Panc1 (cell line): ENCODE measurements around the gene ASXL1. TPM values are rescaled to one million over a fixed set of nuclear protein-coding genes. Genes with fewer than 3 reads are reported as not detected.

Experiments used
- ATAC-seq: fragments of 200-7000 bp; cut with Tn5 transposase; 2 replicates; pipeline ENCODE4 v1.9.1; 2020; ENCODE audit warnings: mild to moderate bottlenecking, moderate library complexity
- BruUV-seq: library from RNA; stranded (reverse); fragments of 400-500 nt; replicated peaks from 2 replicates; lab custom pipeline; 2021; lab: Mats Ljungman, UMichigan
- CTCF ChIA-PET: fragments of 300-600 bp; sonication (Branson Sonifier 250); formaldehyde crosslinking; loops from one replicate; lab custom pipeline; 2022; ENCODE audit warnings: antibody characterized with exemption; lab: Charles Lee
- POLR2A ChIA-PET: fragments of 300-600 bp; sonication (Branson Sonifier 250); formaldehyde crosslinking; loops from one replicate; lab custom pipeline; 2022; ENCODE audit warnings: antibody characterized with exemption; lab: Charles Lee
- DNase-seq: peaks from one replicate; pipeline ENCODE4 v3.0.0-alpha.2; 2010; ENCODE audit warnings: low read depth, low spot score
- H3K27ac ChIP-seq: 2 replicates; pipeline ENCODE4 v1.5.1; 2011; ENCODE audit warnings: mild to moderate bottlenecking, low read length, inconsistent platforms
- H3K27me3 ChIP-seq: fragments of 200-500 bp; sonication (Bioruptor generic); 2 replicates; pipeline ENCODE4 v1.6.0; 2014; ENCODE audit warnings: low read length, inconsistent platforms; ENCODE audit not compliant: control insufficient read depth, insufficient read depth
- H3K36me3 ChIP-seq: fragments of 200-500 bp; sonication (Bioruptor generic); 2 replicates; pipeline ENCODE4 v1.5.1; 2014; ENCODE audit warnings: inconsistent platforms, mild to moderate bottlenecking, low read length, moderate library complexity; ENCODE audit not compliant: control insufficient read depth, insufficient read depth
- H3K4me1 ChIP-seq: 2 replicates; pipeline ENCODE4 v1.5.1; 2011; ENCODE audit warnings: inconsistent platforms, mild to moderate bottlenecking, low read length, moderate library complexity; ENCODE audit not compliant: control insufficient read depth, insufficient read depth
- H3K4me3 ChIP-seq, 2 experiments: 2 replicates each; pipeline ENCODE4 v1.5.1; 2011 to 2012; ENCODE audit warnings: low read depth in 2 of 2, low read length in 2 of 2, mild to moderate bottlenecking in 2 of 2, inconsistent platforms in 1 of 2, moderate library complexity in 1 of 2
- H3K9me3 ChIP-seq: fragments of 200-500 bp; sonication (Bioruptor generic); 2 replicates; pipeline ENCODE4 v1.5.1; 2014; ENCODE audit warnings: low read depth, mild to moderate bottlenecking, inconsistent platforms, low read length, moderate library complexity; ENCODE audit not compliant: control insufficient read depth, insufficient read depth
- POLR2AphosphoS5 ChIP-seq: IDR thresholded peaks from 2 replicates; pipeline ENCODE4 v1.6.1; 2012; ENCODE audit warnings: mild to moderate bottlenecking, low read depth, low read length, moderate library complexity
- SIN3A ChIP-seq: IDR thresholded peaks from 2 replicates; pipeline ENCODE4 v1.6.1; 2012; ENCODE audit warnings: low read depth, mild to moderate bottlenecking, low read length, moderate library complexity, borderline replicate concordance; ENCODE audit not compliant: insufficient read depth
- TCF7L2 ChIP-seq: IDR thresholded peaks from 2 replicates; pipeline ENCODE4 v1.6.1; 2011; ENCODE audit warnings: mild to moderate bottlenecking, low read depth, low read length, inconsistent platforms
- in situ Hi-C: cut with HindIII; loops from 2 replicates; pipeline ENCODE4 v1.10.0; 2016; ENCODE audit warnings: low sequenced_read_pairs, low pct_unique_long_range_greater_than_20kb
- intact Hi-C: fragments of 100-400 bp; cut with micrococcal nuclease; formaldehyde crosslinking; loops from one replicate; pipeline ENCODE4 v1.10.0; 2022; ENCODE audit not compliant: unreplicated experiment
- total RNA-seq: library from RNA; stranded (reverse); gene quantifications from one replicate; pipeline ENCODE4 v1.2.1, GENCODE V29; 2021; ENCODE audit not compliant: unreplicated experiment
- TF ChIP-seq, protein P1 (sequence below): fragments of 450-650 bp; IDR thresholded peaks from 2 replicates; pipeline ENCODE4 v1.5.1; 2017; ENCODE audit warnings: mild to moderate bottlenecking
- TF ChIP-seq, protein P2 (sequence below), 2 experiments: IDR thresholded peaks; 2 replicates each; pipeline ENCODE4 v1.6.1; 2011 to 2012; ENCODE audit warnings: low read depth in 2 of 2, control low read depth in 1 of 2, low read length in 1 of 2, mild to moderate bottlenecking in 1 of 2, moderate library complexity in 1 of 2; ENCODE audit not compliant: insufficient read depth in 1 of 2

ASXL1 gene
- total RNA-seq, 1 experiment from 2014 or later, result 205 TPM

DNA sequence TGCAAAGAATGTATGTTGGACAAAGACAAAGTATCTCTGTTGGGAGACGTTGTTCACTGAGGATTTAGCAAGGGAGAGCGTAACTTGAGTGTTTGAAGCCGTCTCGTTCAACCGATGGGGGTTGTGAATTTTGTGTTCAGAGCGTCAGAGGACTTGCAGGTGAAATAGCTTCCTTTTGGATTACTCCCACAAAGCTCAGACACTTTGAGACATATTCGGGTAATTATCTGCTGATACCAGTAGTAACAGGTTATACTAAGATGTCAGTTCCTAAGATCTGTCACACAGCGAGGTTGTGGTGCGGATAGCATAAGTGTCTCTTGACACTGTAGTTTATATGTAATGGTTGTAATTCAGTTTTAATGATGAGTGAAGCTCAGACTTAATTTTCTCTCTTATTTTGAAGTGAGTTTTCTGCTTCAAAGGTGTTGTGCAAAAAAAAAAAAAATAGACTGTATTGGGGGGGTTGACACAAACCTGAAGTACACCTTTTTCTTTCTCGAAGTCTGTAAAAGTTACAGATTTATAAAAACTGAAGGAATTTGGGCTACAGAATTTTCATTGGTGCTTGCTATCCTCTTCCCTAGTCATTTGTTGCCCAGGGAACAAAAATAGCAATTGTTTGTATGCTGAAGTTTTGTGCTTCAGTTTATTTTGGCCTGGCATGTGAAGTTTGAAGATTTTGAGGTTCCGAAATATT, 1.7 kb downstream of the ASXL1 start:
- ChIA-PET CTCF (interaction anchor here (0.6 kb wide), 1 partner anchor 46 kb away, joined by 3 read pairs; no protein-coding TSS in a partner anchor), POLR2A (interaction anchor here (1.1 kb wide), 1 partner anchor 17 kb away, joined by 5 read pairs; no protein-coding TSS in a partner anchor)
- Histone ChIP-seq H3K27ac (peak overlapping the region; percentile 95), H3K27me3 (no peaks in the 10 kb centered on the region), H3K9me3 (no peaks in the 10 kb centered on the region), H3K4me3 (peak overlapping the region; percentile 73 to 97), H3K4me1 (peaks cover 58% of the 10 kb centered on the region), H3K36me3 (no peaks in the 10 kb centered on the region)
- TF ChIP-seq SIN3A, result 0 out of 2 replicates have a peak, but pooled peaks have one; percentile 72
- no peak for TF ChIP-seq POLR2AphosphoS5
- TF ChIP-seq, protein P1, sequence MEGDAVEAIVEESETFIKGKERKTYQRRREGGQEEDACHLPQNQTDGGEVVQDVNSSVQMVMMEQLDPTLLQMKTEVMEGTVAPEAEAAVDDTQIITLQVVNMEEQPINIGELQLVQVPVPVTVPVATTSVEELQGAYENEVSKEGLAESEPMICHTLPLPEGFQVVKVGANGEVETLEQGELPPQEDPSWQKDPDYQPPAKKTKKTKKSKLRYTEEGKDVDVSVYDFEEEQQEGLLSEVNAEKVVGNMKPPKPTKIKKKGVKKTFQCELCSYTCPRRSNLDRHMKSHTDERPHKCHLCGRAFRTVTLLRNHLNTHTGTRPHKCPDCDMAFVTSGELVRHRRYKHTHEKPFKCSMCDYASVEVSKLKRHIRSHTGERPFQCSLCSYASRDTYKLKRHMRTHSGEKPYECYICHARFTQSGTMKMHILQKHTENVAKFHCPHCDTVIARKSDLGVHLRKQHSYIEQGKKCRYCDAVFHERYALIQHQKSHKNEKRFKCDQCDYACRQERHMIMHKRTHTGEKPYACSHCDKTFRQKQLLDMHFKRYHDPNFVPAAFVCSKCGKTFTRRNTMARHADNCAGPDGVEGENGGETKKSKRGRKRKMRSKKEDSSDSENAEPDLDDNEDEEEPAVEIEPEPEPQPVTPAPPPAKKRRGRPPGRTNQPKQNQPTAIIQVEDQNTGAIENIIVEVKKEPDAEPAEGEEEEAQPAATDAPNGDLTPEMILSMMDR, result no peak
- DNase-seq (peak; percentile 24), ATAC-seq (no peak)
- in situ Hi-C loops (loop anchor here (5.0 kb wide), 1 partner anchor 63 kb away; no protein-coding TSS in a partner anchor), intact Hi-C loops (no loop called here)
- BruUV-seq, result TSS peak; percentile 75

DNA sequence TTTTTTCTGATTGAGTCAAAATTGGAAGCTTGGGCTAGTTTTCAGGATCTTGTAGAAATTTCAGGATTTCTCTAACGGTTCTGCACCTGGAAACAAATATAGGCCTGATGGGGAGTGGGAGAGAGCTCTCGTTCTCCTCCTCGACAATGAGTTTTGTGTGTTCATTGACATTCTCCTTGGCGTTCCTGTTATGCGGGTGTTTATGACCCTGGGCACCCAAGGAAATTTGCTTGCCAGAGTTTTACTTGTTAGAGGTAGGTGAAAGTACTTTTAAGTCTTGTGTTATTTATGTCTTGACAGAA, 2.2 kb downstream of the ASXL1 start:
- CTCF ChIA-PET, result no interaction called here
- H3K36me3 ChIP-seq, result no peaks in the 10 kb centered on the region
- no peaks in the 10 kb centered on the region for H3K27me3 ChIP-seq
- H3K9me3 ChIP-seq, result no peaks in the 10 kb centered on the region
- peak overlapping the region; percentile 95 for H3K27ac ChIP-seq
- POLR2A ChIA-PET, result no interaction called here
- H3K4me1 ChIP-seq, result peaks cover 54% of the 10 kb centered on the region
- peak overlapping the region; percentile 73 to 97 for H3K4me3 ChIP-seq
- no peak for ATAC-seq
- in situ Hi-C loops (loop anchor here (5.0 kb wide), 1 partner anchor 62 kb away; no protein-coding TSS in a partner anchor), intact Hi-C loops (no loop called here)
- DNase-seq, result no peak
- TF ChIP-seq, protein P1, result no peak
- TF ChIP-seq POLR2AphosphoS5 (no peak), SIN3A (no peak), TCF7L2 (no peak)
- TF ChIP-seq, protein P2, sequence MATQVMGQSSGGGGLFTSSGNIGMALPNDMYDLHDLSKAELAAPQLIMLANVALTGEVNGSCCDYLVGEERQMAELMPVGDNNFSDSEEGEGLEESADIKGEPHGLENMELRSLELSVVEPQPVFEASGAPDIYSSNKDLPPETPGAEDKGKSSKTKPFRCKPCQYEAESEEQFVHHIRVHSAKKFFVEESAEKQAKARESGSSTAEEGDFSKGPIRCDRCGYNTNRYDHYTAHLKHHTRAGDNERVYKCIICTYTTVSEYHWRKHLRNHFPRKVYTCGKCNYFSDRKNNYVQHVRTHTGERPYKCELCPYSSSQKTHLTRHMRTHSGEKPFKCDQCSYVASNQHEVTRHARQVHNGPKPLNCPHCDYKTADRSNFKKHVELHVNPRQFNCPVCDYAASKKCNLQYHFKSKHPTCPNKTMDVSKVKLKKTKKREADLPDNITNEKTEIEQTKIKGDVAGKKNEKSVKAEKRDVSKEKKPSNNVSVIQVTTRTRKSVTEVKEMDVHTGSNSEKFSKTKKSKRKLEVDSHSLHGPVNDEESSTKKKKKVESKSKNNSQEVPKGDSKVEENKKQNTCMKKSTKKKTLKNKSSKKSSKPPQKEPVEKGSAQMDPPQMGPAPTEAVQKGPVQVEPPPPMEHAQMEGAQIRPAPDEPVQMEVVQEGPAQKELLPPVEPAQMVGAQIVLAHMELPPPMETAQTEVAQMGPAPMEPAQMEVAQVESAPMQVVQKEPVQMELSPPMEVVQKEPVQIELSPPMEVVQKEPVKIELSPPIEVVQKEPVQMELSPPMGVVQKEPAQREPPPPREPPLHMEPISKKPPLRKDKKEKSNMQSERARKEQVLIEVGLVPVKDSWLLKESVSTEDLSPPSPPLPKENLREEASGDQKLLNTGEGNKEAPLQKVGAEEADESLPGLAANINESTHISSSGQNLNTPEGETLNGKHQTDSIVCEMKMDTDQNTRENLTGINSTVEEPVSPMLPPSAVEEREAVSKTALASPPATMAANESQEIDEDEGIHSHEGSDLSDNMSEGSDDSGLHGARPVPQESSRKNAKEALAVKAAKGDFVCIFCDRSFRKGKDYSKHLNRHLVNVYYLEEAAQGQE (IDR thresholded peaks at IDR 0.05; ENCODE audit: insufficient read depth in 1 of 2, low read depth in 2 of 2, low read length in 1 of 2), result no peak
- no TSS peak for BruUV-seq
